CD14-positive monocyte (primary cell): ENCODE data around the gene CENPS. TPM values are rescaled to one million over a fixed set of nuclear protein-coding genes. Genes with fewer than 3 reads are reported as not detected.

Source experiments
- DNase-seq, 3 donors: peaks; one replicate each; pipeline ENCODE4 v3.0.0-alpha.2; 2011 to 2022
- H2AFZ ChIP-seq: 2 replicates; pipeline ENCODE4 v1.6.0; 2012; ENCODE audit warnings: mild to moderate bottlenecking, low read depth, low read length, inconsistent platforms; ENCODE audit not compliant: insufficient read depth, poor library complexity, severe bottlenecking
- H3K27ac ChIP-seq, 2 donors: 1 replicate in 1 of 2; 2 replicates in 1 of 2; pipeline ENCODE4 v1.5.1; 2012 to 2013; ENCODE audit warnings: low read length in 2 of 2, control low read depth in 1 of 2, inconsistent platforms in 1 of 2, low read depth in 1 of 2, mild to moderate bottlenecking in 1 of 2
- H3K27me3 ChIP-seq, 2 donors: one replicate each; pipeline versions ENCODE4 v1.6.0 to v1.6.1; 2011 to 2013; ENCODE audit warnings: low read length in 2 of 2; ENCODE audit not compliant: control insufficient read depth in 2 of 2, insufficient read depth in 2 of 2
- H3K36me3 ChIP-seq, 2 donors: replicated peaks in 1 of 2; 1 replicate in 1 of 2; 2 replicates in 1 of 2; pipeline versions ENCODE4 v1.5.1 to v1.6.1; 2012 to 2013; ENCODE audit warnings: low read length in 2 of 2, control low read depth in 1 of 2, inconsistent platforms in 1 of 2, mild to moderate bottlenecking in 1 of 2; ENCODE audit not compliant: insufficient read depth in 2 of 2, control insufficient read depth in 1 of 2
- H3K4me1 ChIP-seq, 2 donors: 1 replicate in 1 of 2; 2 replicates in 1 of 2; pipeline versions ENCODE4 v1.5.1 to v1.6.1; 2012 to 2013; ENCODE audit warnings: low read length in 2 of 2, control low read depth in 1 of 2, inconsistent platforms in 1 of 2, mild to moderate bottlenecking in 1 of 2, moderate library complexity in 1 of 2; ENCODE audit not compliant: insufficient read depth in 2 of 2, control insufficient read depth in 1 of 2
- H3K4me2 ChIP-seq: replicated peaks from 2 replicates; pipeline ENCODE3; 2012; ENCODE audit warnings: low read length, moderate library complexity, mild to moderate bottlenecking; ENCODE audit not compliant: poor library complexity, severe bottlenecking; ENCODE audit errors: extremely low read depth
- H3K4me3 ChIP-seq, 3 experiments: fragments of 200-600 bp in 1 of 3; sonication (generic) in 1 of 3; replicated peaks in 1 of 3; 1 replicate in 2 of 3; 2 replicates in 1 of 3; pipeline ENCODE4 v1.5.1; 2011 to 2013; ENCODE audit warnings: low read length in 3 of 3, mild to moderate bottlenecking in 3 of 3, control low read depth in 2 of 3, low read depth in 2 of 3, inconsistent platforms in 1 of 3, moderate library complexity in 1 of 3
- H3K79me2 ChIP-seq: 2 replicates; pipeline ENCODE4 v1.6.0; 2012; ENCODE audit warnings: mild to moderate bottlenecking, control low read depth, inconsistent platforms, low read length, moderate library complexity; ENCODE audit not compliant: insufficient read depth
- H3K9ac ChIP-seq: 2 replicates; pipeline ENCODE4 v1.6.0; 2017; ENCODE audit warnings: low read length, mild to moderate bottlenecking; ENCODE audit not compliant: insufficient read depth, poor library complexity, severe bottlenecking
- H3K9me3 ChIP-seq, 2 donors: replicated peaks in 1 of 2; 1 replicate in 1 of 2; 2 replicates in 1 of 2; pipeline versions ENCODE4 v1.5.1 to v1.6.1; 2012 to 2013; ENCODE audit warnings: low read length in 2 of 2, control low read depth in 1 of 2; ENCODE audit not compliant: control insufficient read depth in 1 of 2, insufficient read depth in 1 of 2
- H4K20me1 ChIP-seq: 2 replicates; pipeline ENCODE4 v1.6.0; 2012; ENCODE audit warnings: mild to moderate bottlenecking, low read length, control low read depth, moderate library complexity; ENCODE audit not compliant: insufficient read depth
- H3K27ac Mint-ChIP-seq, 7 donors: one replicate each; pipeline ENCODE4 v1.8.0; 2020; ENCODE audit warnings: mild to moderate bottlenecking in 7 of 7, mixed read lengths in 7 of 7, moderate library complexity in 6 of 7, inconsistent platforms in 2 of 7
- H3K27me3 Mint-ChIP-seq, 3 donors: one replicate each; pipeline ENCODE4 v1.8.0; 2021 to 2022; ENCODE audit warnings: low read depth in 3 of 3, mild to moderate bottlenecking in 3 of 3, mixed read lengths in 3 of 3, moderate library complexity in 3 of 3, inconsistent platforms in 1 of 3
- H3K36me3 Mint-ChIP-seq, 2 donors: one replicate each; pipeline ENCODE4 v1.8.0; 2020; ENCODE audit warnings: mixed read lengths in 2 of 2, inconsistent platforms in 1 of 2, mild to moderate bottlenecking in 1 of 2
- H3K4me1 Mint-ChIP-seq: one replicate; pipeline ENCODE4 v1.8.0; 2020; ENCODE audit warnings: mild to moderate bottlenecking, mixed read lengths
- H3K4me3 Mint-ChIP-seq, 2 donors: one replicate each; pipeline ENCODE4 v1.8.0; 2020; ENCODE audit warnings: mild to moderate bottlenecking in 2 of 2, mixed read lengths in 2 of 2, moderate library complexity in 1 of 2
- H3K9me3 Mint-ChIP-seq, 7 donors: one replicate each; pipeline ENCODE4 v1.8.0; 2020 to 2022; ENCODE audit warnings: mixed read lengths in 7 of 7, mild to moderate bottlenecking in 6 of 7, moderate library complexity in 6 of 7, inconsistent platforms in 2 of 7
- CTCF ChIP-seq: fragments of 200-600 bp; IDR thresholded peaks from one replicate; pipeline ENCODE4 v1.8.0; 2022; ENCODE audit warnings: antibody characterized with exemption, mild to moderate bottlenecking
- WGBS: methylation state at CpG from one replicate; pipeline ENCODE4 v1.1.5; 2013; ENCODE audit warnings: missing lambda C conversion rate; ENCODE audit not compliant: insufficient coverage; 5-methylcytosine and 5-hydroxymethylcytosine counted together
- intact Hi-C, 2 donors: fragments of 100-400 bp; cut with micrococcal nuclease; formaldehyde crosslinking; loops; one replicate each; pipeline versions ENCODE4 v1.15.0 to v1.15.1; 2023
- polyA plus RNA-seq, 3 donors: library from polyadenylated mRNA; depleted of rRNA in 1 of 3; unstranded in 2 of 3; stranded (reverse) in 1 of 3; fragments of 300-500 nt in 2 of 3; fragments of >200 nt in 1 of 3; fragmentation: Illumina TruSeq in 2 of 3; gene quantifications; 1 replicate in 2 of 3; 2 replicates in 1 of 3; pipeline ENCODE4 v1.2.3, GENCODE V29; 2012 to 2021

Gene CENPS
- polyA plus RNA-seq, 3 donors = 0.48 to 3.5 (median 2.5) TPM

- WGBS = 92% methylated on average over 3 of the region's 6 CpGs
- Histone ChIP-seq H3K27me3 (no peaks in the 10 kb centered on the region), H2AFZ (no peak overlapping the region), H3K9ac (no peak overlapping the region), H3K4me1 (peaks cover 31 to 42% of the 10 kb centered on the region in 2 donors), H3K79me2 (peaks cover 21% of the 10 kb centered on the region), H3K4me3 (peak overlapping the region in 1 of 3 experiments; percentile 66), H3K4me2 (peak overlapping the region; percentile 71), H3K9me3 (no peaks in the 10 kb centered on the region), H4K20me1 (no peaks in the 10 kb centered on the region), H3K27ac (peak overlapping the region; percentile 70 to 85), H3K36me3 (no peaks in the 10 kb centered on the region)
- Mint-ChIP-seq H3K36me3 (peaks cover 7 to 16% of the 10 kb centered on the region in 2 donors), H3K27me3 (no peaks in the 10 kb centered on the region), H3K4me3 (no peak overlapping the region), H3K27ac (peak overlapping the region; percentile 79 to 96 (median 90)), H3K9me3 (peaks cover 0 to 8% (median 5%) of the 10 kb centered on the region in 7 donors), H3K4me1 (peaks cover 42% of the 10 kb centered on the region)
- TF ChIP-seq CTCF = no peak
- intact Hi-C loops = loop anchor here (5.0 to 10.0 kb wide), 2 partner anchors 83 to 85 kb away; partner anchors contain the start of genes DFFA (in 2 of the 2) and PEX14 (in 2 of the 2)
- DNase-seq = no peak
Measured at GRCh38 chr1:10389271-10389973, 40.8 kb upstream of the CENPS start.

GRCh38 chr1:10396870-10397269 is 33.4 kb upstream of the CENPS start:
- no peak for TF ChIP-seq CTCF
- H4K20me1 ChIP-seq = peaks cover 24% of the 10 kb centered on the region
- no peak overlapping the region for H3K4me2 ChIP-seq

More at GRCh38 chr1:10396870-10397269, 33.4 kb upstream of the CENPS start:
- intact Hi-C loops = no loop called here
- Mint-ChIP-seq H3K4me1 (peaks cover 36% of the 10 kb centered on the region), H3K36me3 (peaks cover 10 to 13% of the 10 kb centered on the region in 2 donors), H3K27me3 (no peaks in the 10 kb centered on the region), H3K4me3 (no peak overlapping the region), H3K27ac (no peak overlapping the region), H3K9me3 (peaks cover 0 to 14% (median 6%) of the 10 kb centered on the region in 7 donors)
- peaks cover 66% of the 10 kb centered on the region for H3K79me2 ChIP-seq
- no peak overlapping the region for H3K9ac ChIP-seq
- H3K27me3 ChIP-seq = no peaks in the 10 kb centered on the region
- H3K27ac ChIP-seq = no peak overlapping the region
- 100% methylated on average over 2 of the region's 3 CpGs for WGBS
- H3K9me3 ChIP-seq = no peaks in the 10 kb centered on the region
- H3K4me3 ChIP-seq = no peak overlapping the region
- no peak overlapping the region for H2AFZ ChIP-seq
- no peak for DNase-seq
- H3K36me3 ChIP-seq = peaks cover 0 to 7% of the 10 kb centered on the region in 2 donors
- H3K4me1 ChIP-seq = peaks cover 25 to 31% of the 10 kb centered on the region in 2 donors
